ENCODE data around the gene TRIM44.
A peak's percentile ranks its signal among the peaks of the same experiment; 100 is the strongest.
"Not testable (repeated sequence)": the region's sequence is repeated elsewhere in the genome, so short reads cannot be mapped to it uniquely, and the experiment has no call there.

TRIM44 gene

GRCh38 chr11:35723493-35723892, 60.9 kb downstream of the TRIM44 start:
- DNase-seq: no peak

GRCh38 chr11:35723913-35724312, 61.3 kb downstream of the TRIM44 start:
- DNase-seq: no peak

DNA sequence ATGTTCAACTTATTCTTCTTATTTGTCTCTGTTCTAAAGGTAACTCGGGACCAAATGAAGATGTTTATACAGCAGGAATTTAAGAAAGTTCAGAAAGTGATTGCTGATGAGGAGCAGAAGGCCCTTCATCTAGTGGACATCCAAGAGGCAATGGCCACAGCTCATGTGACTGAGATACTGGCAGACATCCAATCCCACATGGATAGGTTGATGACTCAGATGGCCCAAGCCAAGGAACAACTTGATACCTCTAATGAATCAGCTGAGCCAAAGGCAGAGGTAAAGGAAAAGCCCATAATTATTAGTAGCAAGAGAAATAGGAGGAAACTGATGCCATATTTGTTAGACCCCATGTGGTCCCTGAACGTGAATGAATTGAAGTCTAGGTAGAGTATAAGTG, 63.3 kb downstream of the TRIM44 start:
- no peak for DNase-seq

GRCh38 chr11:35727140-35727539, 64.6 kb downstream of the TRIM44 start:
- DNase-seq: no peak

DNA sequence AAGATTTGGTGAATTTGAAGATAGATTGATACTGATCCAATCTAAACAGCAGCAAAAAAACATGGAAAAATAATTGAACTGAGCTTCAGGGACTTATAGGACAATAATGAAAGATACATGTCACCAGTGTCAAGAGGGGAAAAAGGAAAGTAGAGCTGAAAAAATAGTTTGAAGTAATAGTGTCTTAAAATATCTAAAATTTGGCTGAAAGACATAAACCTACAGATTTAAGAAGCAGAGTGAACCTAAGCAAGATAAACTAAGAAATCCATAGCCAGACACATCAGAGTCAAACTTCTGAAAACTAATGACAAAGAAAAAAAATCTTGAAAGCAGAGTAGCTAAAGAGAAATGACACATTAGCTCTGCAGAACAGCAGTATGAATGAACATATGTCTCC, 67.7 kb downstream of the TRIM44 start:
- no peak for DNase-seq

- DNase-seq: no peak
Observed at GRCh38 chr11:35734669-35735410, 72.3 kb downstream of the TRIM44 start.

- no peak for DNase-seq
Observed at GRCh38 chr11:35735411-35735810, 72.8 kb downstream of the TRIM44 start.

GRCh38 chr11:35735903-35736302, 73.3 kb downstream of the TRIM44 start:
- no peak for DNase-seq

- DNase-seq: no peak
Observed at GRCh38 chr11:35736952-35737351, 74.4 kb downstream of the TRIM44 start.

GRCh38 chr11:35740061-35740799, 77.7 kb downstream of the TRIM44 start:
- no peak for DNase-seq

- DNase-seq: no peak
Observed at GRCh38 chr11:35742707-35743454, 80.3 kb downstream of the TRIM44 start.

DNA sequence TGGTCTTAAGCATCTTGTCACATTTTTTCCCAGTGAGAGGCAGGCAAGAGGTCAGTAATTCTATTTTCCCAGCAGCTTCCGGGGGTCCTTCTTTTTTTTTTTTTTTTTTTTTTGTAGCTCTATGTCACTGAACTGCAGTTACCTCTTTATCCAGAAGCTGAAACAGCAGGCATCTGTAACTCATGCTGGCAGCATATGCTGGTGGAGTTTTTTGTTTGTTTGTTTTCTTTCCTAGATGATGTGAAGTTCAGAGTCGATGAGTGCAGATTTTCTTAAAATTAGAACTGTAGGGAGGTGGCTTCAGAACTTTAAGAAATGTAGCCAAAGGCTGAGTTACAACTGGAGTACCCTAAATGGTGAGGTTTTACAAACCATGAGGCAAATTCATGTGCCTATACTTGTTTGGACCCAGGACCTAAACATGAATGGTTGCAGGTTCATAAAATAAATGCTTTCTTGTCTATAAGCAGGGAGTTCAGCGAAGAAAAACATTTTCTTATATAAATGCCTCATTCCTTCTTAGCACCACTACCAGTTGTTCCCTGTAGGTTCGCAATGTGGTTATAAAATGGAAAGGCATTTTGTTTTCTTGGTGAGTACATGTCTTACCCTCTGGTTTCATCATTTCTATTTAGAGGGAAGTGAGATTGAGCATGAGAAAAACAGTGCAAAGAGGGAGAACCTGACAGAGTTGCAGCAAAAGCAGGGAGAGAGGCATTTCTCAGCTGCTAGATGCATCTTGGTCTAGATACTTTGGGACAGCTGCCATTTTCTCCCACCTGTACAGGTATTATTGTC, 84.0 kb downstream of the TRIM44 start:
- no peak for DNase-seq

DNA sequence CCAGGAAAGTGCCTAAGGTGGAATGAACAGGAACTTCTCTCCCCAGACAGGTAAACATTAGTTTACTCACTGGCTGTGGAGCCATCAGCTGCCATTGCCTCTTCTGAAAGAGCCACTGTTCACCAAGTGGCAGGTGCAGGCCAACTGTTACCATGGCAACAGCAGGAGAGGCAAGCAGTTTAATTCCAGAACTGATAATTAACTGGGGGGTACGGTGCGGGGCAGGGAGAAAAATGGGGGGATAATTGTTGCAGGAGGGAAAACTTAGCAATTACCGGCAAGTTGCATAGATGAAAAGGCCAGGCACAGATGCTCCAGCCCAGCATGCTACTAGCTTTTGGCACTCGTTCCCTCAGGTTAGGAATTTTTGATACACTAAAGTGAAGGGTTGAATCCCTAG, 85.1 kb downstream of the TRIM44 start:
- DNase-seq: no peak

DNA sequence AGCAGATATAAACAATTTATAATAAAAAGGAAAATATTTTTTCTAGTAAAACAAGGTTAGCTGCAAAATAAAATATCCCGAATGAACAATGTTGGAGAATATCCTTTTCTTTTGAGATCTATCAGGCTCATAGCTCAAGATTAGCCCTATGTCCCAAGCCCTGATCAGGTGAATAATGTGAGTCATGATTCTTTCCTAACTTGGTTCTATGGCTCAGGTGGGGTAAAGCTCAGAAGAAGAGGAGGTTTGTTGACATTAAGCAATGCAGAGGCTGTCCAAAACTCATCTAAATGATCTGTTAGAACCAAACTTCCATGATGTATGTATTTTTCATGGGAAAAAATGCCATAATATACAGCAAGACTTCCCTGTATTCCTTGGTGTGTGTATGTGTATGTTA, 86.1 kb downstream of the TRIM44 start:
- DNase-seq: no peak

DNA sequence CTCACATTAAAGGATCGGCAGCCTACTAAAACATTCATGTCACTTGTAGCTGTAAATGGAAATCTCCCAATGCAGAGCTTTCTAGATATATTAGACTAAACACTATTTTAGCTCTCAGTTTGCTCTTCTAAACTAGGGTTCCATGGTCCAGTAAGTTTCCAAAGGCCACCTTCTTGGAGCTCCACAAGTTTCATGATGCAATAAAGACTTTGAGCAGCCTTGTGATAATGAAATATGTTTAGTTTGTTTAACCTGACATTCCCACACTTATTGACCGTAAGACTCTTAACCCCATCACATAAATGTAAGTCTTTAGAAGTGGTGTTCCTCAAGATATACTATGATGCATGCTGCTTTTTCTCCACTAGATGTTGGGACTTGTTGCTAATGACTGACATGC, 87.7 kb downstream of the TRIM44 start:
- DNase-seq: no peak

- DNase-seq: no peak
Observed at GRCh38 chr11:35750981-35751663, 88.5 kb downstream of the TRIM44 start.

DNA sequence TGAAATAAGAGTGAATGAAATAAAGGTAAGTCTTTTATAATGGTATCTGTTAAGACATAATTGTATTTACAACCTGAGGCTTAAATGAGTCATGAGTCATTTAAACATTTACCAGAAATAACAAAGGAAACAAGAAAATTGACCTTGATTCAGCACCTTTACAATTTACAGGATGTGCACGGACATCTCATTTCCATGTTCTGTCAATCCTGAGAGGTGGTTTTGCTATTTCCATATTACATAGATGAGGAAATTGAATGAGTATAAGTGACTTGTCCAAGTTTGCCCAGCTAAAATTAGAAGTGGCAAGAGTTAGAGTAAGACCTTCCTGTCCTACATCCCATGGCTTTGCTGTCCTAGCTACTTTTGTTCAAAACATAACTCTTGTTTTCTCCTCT, 89.1 kb downstream of the TRIM44 start:
- DNase-seq: no peak

DNA sequence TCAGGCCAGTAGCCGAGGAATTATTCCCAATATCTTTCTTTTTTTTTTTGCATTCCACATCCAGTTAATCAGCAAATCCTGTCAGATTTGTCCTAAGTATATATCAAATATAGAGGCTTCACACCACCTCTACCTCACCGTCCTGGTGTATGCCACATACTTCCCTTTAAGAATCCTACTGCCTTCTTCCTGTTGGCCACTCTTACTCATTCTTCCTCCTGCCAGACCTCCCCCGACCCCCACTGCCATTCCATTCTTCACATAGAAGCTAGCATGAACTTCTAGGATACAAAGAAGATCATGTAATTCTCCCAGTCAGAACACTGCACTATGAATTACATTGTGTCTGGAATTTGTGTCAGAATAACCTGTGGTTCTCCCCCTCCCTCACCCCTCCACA, 89.5 kb downstream of the TRIM44 start:
- DNase-seq: no peak

GRCh38 chr11:35753573-35753972, 91.0 kb downstream of the TRIM44 start:
- not testable (repeated sequence) for DNase-seq

GRCh38 chr11:35759951-35760350, 97.4 kb downstream of the TRIM44 start:
- DNase-seq: peak; percentile 8

DNA sequence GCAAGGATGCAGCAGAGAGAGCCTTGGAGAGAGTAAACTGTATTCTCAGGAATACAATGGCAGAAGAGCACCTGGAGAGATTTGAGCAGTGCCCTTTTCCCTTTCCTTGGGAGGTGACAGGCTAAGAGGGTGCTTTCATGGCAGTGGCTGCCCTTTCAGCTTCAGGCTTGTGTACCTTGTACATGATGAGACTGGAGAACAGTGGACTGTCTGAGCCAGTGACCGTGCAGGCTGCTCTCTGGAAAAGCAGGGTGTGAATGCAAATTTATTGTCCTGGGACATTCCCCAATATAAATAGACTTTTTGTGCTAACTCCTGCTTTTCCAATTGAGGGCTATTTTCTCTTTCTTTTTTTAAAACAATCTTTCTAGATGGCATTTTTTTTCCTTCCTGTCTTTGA, 99.3 kb downstream of the TRIM44 start:
- no peak for DNase-seq

- DNase-seq: no peak
Observed at GRCh38 chr11:35763301-35763700, 100.7 kb downstream of the TRIM44 start.

All from activated gamma-delta T cell treated with Interleukin-2 at 50 U/mL for 16 hours (primary cell).